Activated CD4-positive, alpha-beta T cell treated with anti-CD3 and anti-CD28 coated beads for 24 hours (primary cell): Measurements from ENCODE around the gene MAPK1.
"Not testable (repeated sequence)": the region's sequence is repeated elsewhere in the genome, so short reads cannot be mapped to it uniquely, and the experiment has no call there.

Experiments
- DNase-seq, 2 donors: peaks; one replicate each; pipeline ENCODE4 v3.0.0-alpha.2; 2020; ENCODE audit warnings: low read depth in 2 of 2

MAPK1 gene

GRCh38 chr22:21848057-21848456, 19.4 kb downstream of the MAPK1 start:
- DNase-seq, result not testable (repeated sequence)

- DNase-seq, result no peak
Observed at GRCh38 chr22:21845558-21846453, 21.6 kb downstream of the MAPK1 start.

GRCh38 chr22:21842946-21843345, 24.5 kb downstream of the MAPK1 start:
- DNase-seq, result no peak

DNA sequence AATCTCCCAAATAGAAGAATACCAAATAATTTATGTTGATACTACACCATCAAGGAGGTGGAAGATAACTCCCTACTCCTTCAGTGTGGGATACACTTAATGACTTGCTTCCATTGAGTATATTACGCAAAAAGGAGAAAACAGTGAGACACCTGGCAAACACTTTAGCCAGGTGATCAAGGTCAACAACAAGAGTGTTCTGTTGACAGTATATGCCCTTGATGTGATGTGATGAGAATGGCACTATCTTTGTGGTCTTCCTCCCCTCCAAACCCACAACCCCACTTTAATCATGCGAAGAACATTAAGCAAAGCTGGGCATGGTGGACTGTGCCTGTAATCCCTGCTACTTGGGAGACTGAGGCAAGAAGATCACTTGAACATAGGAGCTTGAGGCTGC, 26.0 kb downstream of the MAPK1 start:
- DNase-seq, result no peak

GRCh38 chr22:21840236-21840823, 27.1 kb downstream of the MAPK1 start:
- DNase-seq, result no peak

DNA sequence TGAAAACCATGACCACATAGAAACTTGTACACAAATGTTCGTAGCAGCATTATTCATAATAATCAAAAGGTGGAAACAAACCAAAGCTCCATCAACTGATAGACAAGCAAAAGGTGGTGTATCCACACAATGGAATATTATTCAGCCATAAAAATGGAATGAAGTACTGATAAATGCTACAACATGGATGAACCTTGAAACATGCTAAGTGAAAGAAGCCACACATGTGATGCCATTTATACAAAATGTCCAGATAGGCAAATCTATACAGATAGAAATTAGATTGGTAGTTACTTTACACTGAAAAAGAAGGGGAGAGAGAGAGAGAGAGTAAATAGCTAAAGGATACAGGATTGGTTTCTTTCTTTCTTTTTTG, 27.7 kb downstream of the MAPK1 start:
- DNase-seq, result no peak

- DNase-seq, result not testable (repeated sequence)
Observed at GRCh38 chr22:21839104-21839764, 28.2 kb downstream of the MAPK1 start.

- DNase-seq, result no peak
Observed at GRCh38 chr22:21837248-21837979, 30.0 kb downstream of the MAPK1 start.

DNA sequence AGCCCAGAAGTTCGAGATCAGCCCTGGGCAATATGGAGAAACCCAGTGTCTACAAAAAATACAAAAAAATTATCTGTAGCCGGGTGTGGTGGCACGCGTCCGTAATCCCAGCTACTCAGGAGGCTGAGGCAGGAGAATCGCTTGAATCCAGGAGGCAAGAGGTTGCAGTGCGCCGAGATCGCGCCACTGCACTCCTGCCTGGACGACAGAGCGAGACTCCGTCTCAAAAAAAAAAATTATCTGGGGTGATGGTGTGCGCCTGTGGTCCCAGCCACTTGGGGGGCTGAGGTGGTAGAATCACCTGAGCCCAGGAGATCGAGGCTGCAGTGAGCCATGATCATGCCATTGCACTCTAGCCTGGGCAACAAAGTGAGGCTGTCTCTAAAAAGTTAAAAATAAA, 31.0 kb downstream of the MAPK1 start:
- DNase-seq, result not testable (repeated sequence)

DNA sequence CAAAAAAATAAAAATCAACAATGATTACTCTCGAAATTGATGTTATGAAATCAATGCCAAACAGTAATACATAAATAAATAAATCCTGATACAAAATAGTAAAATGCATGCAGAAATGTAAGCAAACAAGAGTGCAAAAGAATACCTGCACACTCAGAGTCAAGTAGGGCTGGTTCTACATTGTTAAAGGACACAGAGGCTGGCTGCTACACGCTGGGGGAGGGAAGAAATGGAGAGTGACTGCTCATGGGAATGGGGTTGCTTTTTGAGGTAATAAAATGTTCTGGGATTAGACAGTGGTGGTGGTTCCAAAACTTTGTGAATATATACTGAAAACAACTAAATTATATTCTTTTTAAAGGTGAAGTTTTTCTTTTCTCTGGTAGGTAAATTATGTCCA, 32.1 kb downstream of the MAPK1 start:
- DNase-seq, result no peak

DNA sequence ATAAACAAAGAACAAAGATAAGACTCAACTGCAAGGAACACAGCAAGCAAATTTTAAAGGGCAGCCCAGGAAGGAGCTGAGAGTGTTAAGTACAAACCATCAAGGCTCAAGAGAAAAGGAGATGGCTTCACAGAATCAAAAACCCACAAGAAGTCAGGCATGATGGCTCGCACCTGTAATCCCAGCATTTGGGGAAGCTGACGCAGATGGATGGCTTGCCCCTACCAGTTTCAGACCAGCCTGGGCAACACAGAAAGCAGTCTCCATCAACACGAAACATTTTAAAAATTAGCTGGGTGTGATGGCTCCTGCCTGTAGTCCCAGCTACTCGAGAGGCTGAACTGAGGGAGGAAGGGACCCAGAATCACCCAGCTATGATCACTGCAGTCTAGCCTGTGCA, 32.6 kb downstream of the MAPK1 start:
- DNase-seq, result no peak

GRCh38 chr22:21832291-21833290, 34.9 kb downstream of the MAPK1 start:
- no peak for DNase-seq

- DNase-seq, result no peak
Observed at GRCh38 chr22:21829523-21829922, 37.9 kb downstream of the MAPK1 start.

- DNase-seq, result no peak
Observed at GRCh38 chr22:21828268-21828638, 39.2 kb downstream of the MAPK1 start.

- DNase-seq, result no peak
Observed at GRCh38 chr22:21827628-21828267, 39.7 kb downstream of the MAPK1 start.

DNA sequence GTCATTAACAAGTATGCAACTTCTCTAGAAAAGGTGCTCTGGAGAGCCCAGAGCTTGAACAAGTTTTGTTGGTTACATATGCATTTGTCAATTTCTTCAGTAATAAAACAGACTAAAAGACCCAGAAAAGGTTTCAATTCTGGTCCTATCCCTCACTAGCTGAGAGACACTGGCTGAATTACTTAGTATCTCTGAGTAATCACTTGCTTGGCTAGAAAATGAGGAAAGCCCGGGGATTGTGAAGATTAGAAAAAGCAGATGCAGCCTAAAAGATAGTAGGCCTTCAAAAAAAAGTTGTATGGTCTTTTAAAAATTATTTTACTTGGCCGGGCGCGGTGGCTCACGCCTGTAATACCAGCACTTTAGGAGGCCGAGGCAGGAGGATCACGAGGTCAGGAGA, 41.2 kb downstream of the MAPK1 start:
- DNase-seq, result no peak

- DNase-seq, result not testable (repeated sequence)
Observed at GRCh38 chr22:21824962-21825361, 42.5 kb downstream of the MAPK1 start.

DNA sequence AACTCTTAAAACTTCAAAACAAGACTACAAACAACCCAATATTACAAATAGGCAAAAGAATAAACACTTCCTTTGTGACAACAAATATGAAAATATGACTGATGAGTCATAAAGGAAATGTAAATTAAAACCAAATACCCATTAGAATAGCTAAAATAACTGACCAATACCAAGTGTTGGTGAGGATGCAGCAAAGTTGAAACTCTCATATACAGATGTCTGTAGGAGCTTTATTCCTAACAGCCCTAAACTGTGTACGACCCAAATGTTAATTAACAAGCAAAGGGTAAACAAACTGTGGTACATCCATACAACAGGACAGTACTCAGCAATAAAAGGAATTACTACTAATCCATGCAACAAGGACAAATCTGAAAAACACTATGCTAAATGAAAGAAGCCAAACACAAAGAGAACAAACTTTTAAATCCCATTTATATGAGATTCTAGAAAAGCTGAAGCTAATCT, 43.0 kb downstream of the MAPK1 start:
- DNase-seq, result no peak

- DNase-seq, result no peak
Observed at GRCh38 chr22:21823740-21824444, 43.6 kb downstream of the MAPK1 start.
